DOHH2 (cell line): ENCODE results near the gene SLC39A10.

Experiments
- CTCF ChIP-seq: fragments of 200-600 bp; sonication (generic); IDR thresholded peaks from one replicate; pipeline ENCODE4 v1.5.1; 2014; ENCODE audit warnings: antibody characterized with exemption, mild to moderate bottlenecking, low read depth, low read length; ENCODE audit not compliant: poor library complexity, severe bottlenecking
- EZH2phosphoT487 ChIP-seq: fragments of 200-600 bp; sonication (generic); IDR thresholded peaks from 2 replicates; pipeline ENCODE4 v1.6.1; 2017; ENCODE audit warnings: borderline replicate concordance, mild to moderate bottlenecking, antibody characterized with exemption, low read length, moderate library complexity, mixed read lengths

- no peak for TF ChIP-seq CTCF
- TF ChIP-seq EZH2phosphoT487, result no peak
Measured at GRCh38 chr2:195670191-195670590, 13.2 kb downstream of the SLC39A10 start.
